ENCODE data around the gene ZDHHC4.

- TF ChIP-seq POLR2AphosphoS5 (IDR thresholded peaks at IDR 0.05; ENCODE audit: borderline replicate concordance, low read depth, low read length) (no peak), EZH2 (IDR thresholded peaks at IDR 0.05) (no peak), FOXP2 (optimal IDR thresholded peaks at IDR 0.05; ENCODE audit: control extremely low read depth, extremely low read length, insufficient read depth) (no peak)
These were observed 11.3 kb downstream of the ZDHHC4 start for GRCh38 chr7:6588566-6588965.

Data from SK-N-MC (cell line).